Hepatocyte (in vitro differentiated cells): Measurements from ENCODE around the gene FRY. TPM values are rescaled to one million over a fixed set of nuclear protein-coding genes. Genes with fewer than 3 reads are reported as not detected.

Experiments used
- DNase-seq: peaks from one replicate; pipeline ENCODE4 v3.0.0-alpha.2; 2016; ENCODE audit warnings: low spot score
- H2AFZ ChIP-seq: fragments of 200-600 bp; sonication (generic); 2 replicates; pipeline ENCODE4 v1.6.0; 2016; ENCODE audit warnings: antibody characterized with exemption, mild to moderate bottlenecking
- H3K27ac ChIP-seq: fragments of 200-600 bp; sonication (generic); 2 replicates; pipeline ENCODE4 v1.5.1; 2016; ENCODE audit warnings: mild to moderate bottlenecking
- H3K27me3 ChIP-seq: fragments of 200-600 bp; sonication (generic); 2 replicates; pipeline ENCODE4 v1.6.1; 2016
- H3K36me3 ChIP-seq: fragments of 200-600 bp; sonication (generic); replicated peaks from 2 replicates; pipeline ENCODE4 v1.5.1; 2016; ENCODE audit warnings: low read depth; ENCODE audit not compliant: insufficient read depth
- H3K4me1 ChIP-seq: fragments of 200-600 bp; sonication (generic); 2 replicates; pipeline ENCODE4 v1.5.1; 2016; ENCODE audit warnings: mild to moderate bottlenecking, moderate library complexity; ENCODE audit not compliant: insufficient read depth
- H3K4me2 ChIP-seq: fragments of 200-600 bp; sonication (generic); 2 replicates; pipeline ENCODE4 v1.6.0; 2016
- H3K4me3 ChIP-seq: fragments of 200-600 bp; sonication (generic); 2 replicates; pipeline ENCODE4 v1.5.1; 2016; ENCODE audit warnings: mild to moderate bottlenecking
- H3K79me2 ChIP-seq: fragments of 200-600 bp; sonication (generic); 2 replicates; pipeline ENCODE4 v1.6.0; 2017; ENCODE audit warnings: mild to moderate bottlenecking
- H3K9me2 ChIP-seq: fragments of 200-600 bp; sonication (generic); replicated peaks from 2 replicates; pipeline ENCODE4 v1.6.0; 2017; ENCODE audit warnings: mild to moderate bottlenecking; ENCODE audit not compliant: insufficient read depth
- H3K9me3 ChIP-seq: fragments of 200-600 bp; sonication (generic); 2 replicates; pipeline ENCODE4 v1.5.1; 2016; ENCODE audit warnings: low read depth, mild to moderate bottlenecking
- H4K20me1 ChIP-seq: fragments of 200-600 bp; sonication (generic); 2 replicates; pipeline ENCODE4 v1.6.0; 2016; ENCODE audit warnings: mild to moderate bottlenecking; ENCODE audit not compliant: insufficient read depth, poor library complexity, severe bottlenecking
- EZH2 ChIP-seq: fragments of 200-600 bp; sonication (generic); IDR thresholded peaks from 2 replicates; pipeline ENCODE4 v1.6.1; 2016; ENCODE audit warnings: antibody characterized with exemption, mild to moderate bottlenecking, borderline replicate concordance
- EZH2phosphoT487 ChIP-seq: fragments of 200-600 bp; sonication (generic); IDR thresholded peaks from one replicate; pipeline ENCODE4 v1.6.1; 2018; ENCODE audit warnings: antibody characterized with exemption, mild to moderate bottlenecking, low read depth, moderate library complexity; ENCODE audit not compliant: unreplicated experiment, severe bottlenecking
- WGBS: methylation state at CpG from one replicate; pipeline ENCODE4 v1.1.6; 2016; ENCODE audit warnings: low lambda C conversion rate; ENCODE audit errors: missing lambda C conversion rate; 5-methylcytosine and 5-hydroxymethylcytosine counted together
- polyA plus RNA-seq: library from polyadenylated mRNA; unstranded; fragments of >200 nt; fragmentation: Nextera tagmentation; extraction: Ambion mirVana; gene quantifications from 2 replicates; pipeline ENCODE4 v1.2.1, GENCODE V29; 2016
- total RNA-seq: library from RNA; depleted of rRNA; stranded (reverse); fragments of >200 nt; gene quantifications from 2 replicates; pipeline ENCODE4 v1.2.3, GENCODE V29; 2014
- TF ChIP-seq, protein P1 (sequence below): fragments of 200-600 bp; sonication (generic); IDR thresholded peaks from 2 replicates; pipeline ENCODE4 v1.5.1; 2016; ENCODE audit warnings: antibody characterized with exemption, mild to moderate bottlenecking; ENCODE audit not compliant: poor library complexity

The FRY gene
- total and polyA plus RNA-seq, 2 experiments from 2014 or later = 2.4 to 3.7 TPM

DNA sequence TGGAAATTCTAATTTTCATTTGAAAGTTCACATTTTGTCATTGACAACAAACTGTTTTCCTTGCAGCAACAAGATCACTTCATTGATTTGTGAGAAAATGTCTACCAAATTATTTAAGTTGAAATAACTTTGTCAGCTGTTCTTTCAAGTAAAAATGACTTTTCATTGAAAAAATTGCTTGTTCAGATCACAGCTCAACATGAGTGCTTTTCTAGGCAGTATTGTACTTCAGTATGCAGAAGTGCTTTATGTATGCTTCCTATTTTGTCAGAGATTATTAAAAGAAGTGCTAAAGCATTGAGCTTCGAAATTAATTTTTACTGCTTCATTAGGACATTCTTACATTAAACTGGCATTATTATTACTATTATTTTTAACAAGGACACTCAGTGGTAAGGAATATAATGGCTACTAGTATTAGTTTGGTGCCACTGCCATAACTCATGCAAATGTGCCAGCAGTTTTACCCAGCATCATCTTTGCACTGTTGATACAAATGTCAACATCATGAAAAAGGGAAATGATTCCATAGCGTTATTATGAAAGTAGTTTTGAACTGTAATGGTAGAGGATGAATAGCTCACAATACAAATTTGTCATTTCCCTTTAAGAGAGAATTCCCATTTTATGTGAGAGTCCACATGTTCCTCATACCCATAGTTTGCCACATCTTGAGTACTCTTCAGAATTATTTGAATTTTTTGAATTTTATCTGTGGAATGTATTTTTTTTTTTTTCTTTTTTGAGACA is 286.3 kb downstream of the FRY start:
- Histone ChIP-seq H3K4me2 (no peak overlapping the region), H3K36me3 (no peaks in the 10 kb centered on the region), H3K4me3 (no peak overlapping the region), H4K20me1 (no peaks in the 10 kb centered on the region), H3K9me3 (no peaks in the 10 kb centered on the region), H3K79me2 (no peaks in the 10 kb centered on the region), H3K9me2 (no peaks in the 10 kb centered on the region), H3K4me1 (no peaks in the 10 kb centered on the region), H3K27ac (no peak overlapping the region), H2AFZ (no peak overlapping the region), H3K27me3 (no peaks in the 10 kb centered on the region)
- TF ChIP-seq EZH2 (no peak), EZH2phosphoT487 (no peak)
- TF ChIP-seq, protein P1, sequence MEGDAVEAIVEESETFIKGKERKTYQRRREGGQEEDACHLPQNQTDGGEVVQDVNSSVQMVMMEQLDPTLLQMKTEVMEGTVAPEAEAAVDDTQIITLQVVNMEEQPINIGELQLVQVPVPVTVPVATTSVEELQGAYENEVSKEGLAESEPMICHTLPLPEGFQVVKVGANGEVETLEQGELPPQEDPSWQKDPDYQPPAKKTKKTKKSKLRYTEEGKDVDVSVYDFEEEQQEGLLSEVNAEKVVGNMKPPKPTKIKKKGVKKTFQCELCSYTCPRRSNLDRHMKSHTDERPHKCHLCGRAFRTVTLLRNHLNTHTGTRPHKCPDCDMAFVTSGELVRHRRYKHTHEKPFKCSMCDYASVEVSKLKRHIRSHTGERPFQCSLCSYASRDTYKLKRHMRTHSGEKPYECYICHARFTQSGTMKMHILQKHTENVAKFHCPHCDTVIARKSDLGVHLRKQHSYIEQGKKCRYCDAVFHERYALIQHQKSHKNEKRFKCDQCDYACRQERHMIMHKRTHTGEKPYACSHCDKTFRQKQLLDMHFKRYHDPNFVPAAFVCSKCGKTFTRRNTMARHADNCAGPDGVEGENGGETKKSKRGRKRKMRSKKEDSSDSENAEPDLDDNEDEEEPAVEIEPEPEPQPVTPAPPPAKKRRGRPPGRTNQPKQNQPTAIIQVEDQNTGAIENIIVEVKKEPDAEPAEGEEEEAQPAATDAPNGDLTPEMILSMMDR = no peak
- no peak for DNase-seq
- 98% methylated on average over 2 of the region's 2 CpGs for WGBS

DNA sequence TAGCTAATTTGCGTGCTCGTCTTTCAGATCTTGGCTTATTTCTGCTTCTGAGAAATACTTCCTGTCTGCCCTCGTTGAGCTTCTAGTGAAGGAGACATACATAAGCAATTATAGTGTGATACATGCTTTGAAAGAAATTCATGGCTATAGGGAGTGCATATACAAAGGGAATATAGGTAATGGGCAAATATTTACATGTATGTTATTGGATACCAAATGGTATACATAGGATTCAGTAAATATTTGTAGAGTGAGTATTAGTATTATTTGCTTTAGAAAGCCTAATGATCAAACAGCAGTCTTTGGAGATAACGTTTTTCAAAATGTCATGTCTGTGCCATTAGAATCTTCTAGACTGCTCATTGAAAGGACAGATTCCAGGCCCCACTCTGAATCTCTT is 289.0 kb downstream of the FRY start:
- Histone ChIP-seq H3K4me1 (no peaks in the 10 kb centered on the region), H3K4me2 (no peak overlapping the region)
- 70% methylated on average over 4 of the region's 4 CpGs for WGBS

DNA sequence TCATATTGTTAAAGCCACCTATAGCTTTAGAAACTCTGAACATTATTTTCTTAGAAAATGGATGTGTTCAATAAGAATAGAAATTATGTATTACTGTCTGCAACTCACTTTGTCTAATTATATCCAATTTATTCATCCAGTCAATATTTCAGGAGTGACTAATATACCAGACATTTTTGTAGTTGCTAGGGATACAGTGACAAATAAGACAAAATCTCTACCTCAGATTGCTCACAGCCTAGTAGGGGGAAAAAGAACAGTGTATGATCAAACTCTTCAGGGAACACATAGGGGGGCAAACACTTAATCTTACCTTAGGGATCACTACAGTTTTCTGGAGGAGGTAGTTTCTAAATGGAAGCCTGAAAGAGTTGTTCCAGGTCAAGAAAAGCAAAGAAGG is 292.3 kb downstream of the FRY start:
- Histone ChIP-seq H3K27me3 (no peaks in the 10 kb centered on the region), H3K9me3 (no peaks in the 10 kb centered on the region), H3K9me2 (no peaks in the 10 kb centered on the region), H3K36me3 (no peaks in the 10 kb centered on the region), H2AFZ (no peak overlapping the region), H3K79me2 (no peaks in the 10 kb centered on the region), H3K4me3 (no peak overlapping the region), H3K4me1 (no peaks in the 10 kb centered on the region), H3K27ac (no peak overlapping the region), H3K4me2 (no peak overlapping the region), H4K20me1 (no peaks in the 10 kb centered on the region)
- TF ChIP-seq, protein P1 = no peak
- TF ChIP-seq EZH2phosphoT487 (no peak), EZH2 (no peak)
- no peak for DNase-seq

More for the DNA sequence above, 289.0 kb downstream of the FRY start:
- no peak for DNase-seq
- no peaks in the 10 kb centered on the region for H3K27me3 ChIP-seq
- no peaks in the 10 kb centered on the region for H3K79me2 ChIP-seq
- TF ChIP-seq EZH2 (no peak), EZH2phosphoT487 (no peak)
- TF ChIP-seq, protein P1 = no peak
- no peak overlapping the region for H2AFZ ChIP-seq
- H3K9me3 ChIP-seq = no peaks in the 10 kb centered on the region
- H3K27ac ChIP-seq = no peak overlapping the region
- no peaks in the 10 kb centered on the region for H3K9me2 ChIP-seq
- H3K4me3 ChIP-seq = no peak overlapping the region
- no peaks in the 10 kb centered on the region for H4K20me1 ChIP-seq
- H3K36me3 ChIP-seq = no peaks in the 10 kb centered on the region
